Psoas muscle (tissue), 8 donors: ENCODE measurements around the gene SLC7A6OS. TPM values are rescaled to one million over a fixed set of nuclear protein-coding genes. Genes with fewer than 3 reads are reported as not detected.

Experiments
- ATAC-seq, 4 donors: fragments of 200-7000 bp; cut with Tn5 transposase; one replicate each; pipeline ENCODE4 v1.9.1; 2020; ENCODE audit warnings: moderate library complexity in 3 of 4, mild to moderate bottlenecking in 2 of 4
- DNase-seq, 2 donors: peaks; one replicate each; pipeline ENCODE4 v3.0.0-alpha.2; 2020
- H3K27ac ChIP-seq: fragments of 200-600 bp; one replicate; pipeline ENCODE4 v1.8.0; 2022
- H3K27me3 ChIP-seq, 3 donors: fragments of 200-600 bp in 1 of 3; one replicate each; pipeline versions ENCODE4 v1.6.1 to v1.8.0; 2013 to 2022; ENCODE audit warnings: low read length in 2 of 3, mild to moderate bottlenecking in 2 of 3, moderate library complexity in 1 of 3; ENCODE audit not compliant: insufficient read depth in 3 of 3
- H3K36me3 ChIP-seq, 2 donors: fragments of 200-600 bp in 1 of 2; one replicate each; pipeline versions ENCODE4 v1.6.1 to v1.8.0; 2013 to 2022; ENCODE audit warnings: low read depth in 1 of 2, mild to moderate bottlenecking in 1 of 2, moderate library complexity in 1 of 2; ENCODE audit not compliant: insufficient read depth in 1 of 2
- H3K4me1 ChIP-seq: fragments of 200-600 bp; one replicate; pipeline ENCODE4 v1.8.0; 2022
- H3K4me3 ChIP-seq: fragments of 200-600 bp; one replicate; pipeline ENCODE4 v1.8.0; 2022; ENCODE audit warnings: mild to moderate bottlenecking
- H3K9me3 ChIP-seq: fragments of 200-600 bp; one replicate; pipeline ENCODE4 v1.8.0; 2022
- CTCF ChIP-seq: fragments of 200-600 bp; IDR thresholded peaks from one replicate; pipeline ENCODE4 v1.8.0; 2022; ENCODE audit warnings: antibody characterized with exemption
- WGBS, 3 donors: extraction: QIAGEN DNeasy Blood & Tissue Kit; methylation state at CpG; one replicate each; pipeline versions ENCODE4 v1.1.6 to v1.1.7; 2013; 5-methylcytosine and 5-hydroxymethylcytosine counted together
- intact Hi-C, 2 donors: fragments of 100-400 bp; cut with DNase I; formaldehyde crosslinking; loops; one replicate each; pipeline versions ENCODE4 v1.11.0 to v1.14.2; 2022
- polyA plus RNA-seq, 3 donors: library from polyadenylated mRNA; stranded (reverse); fragments of 200-250 nt; gene quantifications; one replicate each; pipeline ENCODE4 v1.2.3, GENCODE V29; 2013
- total RNA-seq, 4 donors: library from RNA; stranded (reverse); fragmentation: NEBNext Ultra II Directional in 2 of 4; extraction: Animal tissue kit (Norgen Biotek cat#: 25700) in 2 of 4; gene quantifications; one replicate each; pipeline versions ENCODE4 v1.2.1 to v1.2.4, GENCODE V29; 2021 to 2023
- donor health status: healthy with polysubstance abuse.
- donor health status: DM: no; HTN: no; CAD: no; lungs with moderate emphysema.
- donor health status: Bipolar disorder and iron deficiency.
- donor health status: healthy.
- donor health status: DM: yes; HTN: yes; CAD: no.
- donor health status: DM: no; HTN: no; CAD: no.
- donor health status: DM: no; HTN: no; CAD: no.
- donor health status: DM: yes; HTN: yes; CAD: no.

SLC7A6OS gene
- total and polyA plus RNA-seq, 7 donors = 5.8 to 16.3 (median 9.5) TPM

- Histone ChIP-seq H3K4me1 (peaks cover 78% of the 10 kb centered on the region), H3K27ac (peak overlapping the region; percentile 92), H3K27me3 (no peaks in the 10 kb centered on the region), H3K4me3 (peak overlapping the region; percentile 97), H3K9me3 (no peaks in the 10 kb centered on the region), H3K36me3 (peaks cover 0 to 85% of the 10 kb centered on the region in 2 donors)
- no peak for DNase-seq
- intact Hi-C loops = no loop called here
- TF ChIP-seq CTCF = no peak
- no peak for ATAC-seq
- WGBS, 3 donors = 79 to 92% (median 81%) methylated on average over 5 of the region's 5 CpGs
Measured at GRCh38 chr16:68273459-68273858, 37.3 kb downstream of the SLC7A6OS start.

GRCh38 chr16:68272507-68273209 lies 38.1 kb downstream of the SLC7A6OS start:
- DNase-seq (no peak), ATAC-seq (no peak)
- TF ChIP-seq CTCF = no peak
- intact Hi-C loops = no loop called here
- H3K27me3 ChIP-seq = no peaks in the 10 kb centered on the region
- peaks cover 86% of the 10 kb centered on the region for H3K4me1 ChIP-seq
- peak overlapping the region; percentile 92 for H3K27ac ChIP-seq
- 79 to 93% (median 90%) methylated on average over 4 of the region's 4 CpGs for WGBS, 3 donors
- H3K36me3 ChIP-seq = peaks cover 0 to 88% of the 10 kb centered on the region in 2 donors
- H3K4me3 ChIP-seq = peak overlapping the region; percentile 97
- H3K9me3 ChIP-seq = no peaks in the 10 kb centered on the region

GRCh38 chr16:68270353-68270752 lies 40.4 kb downstream of the SLC7A6OS start:
- WGBS, 3 donors = 0 to 76% (median 0%) methylated on average over 1 of the region's 1 CpG
- H3K9me3 ChIP-seq = no peaks in the 10 kb centered on the region
- H3K27me3 ChIP-seq = no peaks in the 10 kb centered on the region
- no peak for DNase-seq
- ATAC-seq = no peak
- peak overlapping the region; percentile 92 for H3K27ac ChIP-seq
- intact Hi-C loops = no loop called here
- peaks cover 0 to 82% of the 10 kb centered on the region in 2 donors for H3K36me3 ChIP-seq
- peak overlapping the region; percentile 97 for H3K4me3 ChIP-seq
- no peak for TF ChIP-seq CTCF
- peaks cover 71% of the 10 kb centered on the region for H3K4me1 ChIP-seq

- ATAC-seq (no peak), DNase-seq (no peak)
- intact Hi-C loops = no loop called here
- H3K4me1 ChIP-seq = peaks cover 67% of the 10 kb centered on the region
- H3K27ac ChIP-seq = peak overlapping the region; percentile 92
- H3K27me3 ChIP-seq = no peaks in the 10 kb centered on the region
- H3K9me3 ChIP-seq = no peaks in the 10 kb centered on the region
- no peak for TF ChIP-seq CTCF
- H3K36me3 ChIP-seq = peaks cover 0 to 76% of the 10 kb centered on the region in 2 donors
- 95 to 97% (median 95%) methylated on average over 4 of the region's 4 CpGs for WGBS, 3 donors
- H3K4me3 ChIP-seq = peak overlapping the region; percentile 97
Measured at GRCh38 chr16:68269793-68270192, 41.0 kb downstream of the SLC7A6OS start.
